Measurements from ENCODE around the gene TRAF4. TPM values are rescaled to one million over a fixed set of nuclear protein-coding genes. Genes with fewer than 3 reads are reported as not detected.

The TRAF4 gene
- total and polyA plus RNA-seq, 2 donors (not counting 3 experiments of a cell fraction or from before 2014, with no cell fraction given), result 79.5 to 83.9 TPM

DNA sequence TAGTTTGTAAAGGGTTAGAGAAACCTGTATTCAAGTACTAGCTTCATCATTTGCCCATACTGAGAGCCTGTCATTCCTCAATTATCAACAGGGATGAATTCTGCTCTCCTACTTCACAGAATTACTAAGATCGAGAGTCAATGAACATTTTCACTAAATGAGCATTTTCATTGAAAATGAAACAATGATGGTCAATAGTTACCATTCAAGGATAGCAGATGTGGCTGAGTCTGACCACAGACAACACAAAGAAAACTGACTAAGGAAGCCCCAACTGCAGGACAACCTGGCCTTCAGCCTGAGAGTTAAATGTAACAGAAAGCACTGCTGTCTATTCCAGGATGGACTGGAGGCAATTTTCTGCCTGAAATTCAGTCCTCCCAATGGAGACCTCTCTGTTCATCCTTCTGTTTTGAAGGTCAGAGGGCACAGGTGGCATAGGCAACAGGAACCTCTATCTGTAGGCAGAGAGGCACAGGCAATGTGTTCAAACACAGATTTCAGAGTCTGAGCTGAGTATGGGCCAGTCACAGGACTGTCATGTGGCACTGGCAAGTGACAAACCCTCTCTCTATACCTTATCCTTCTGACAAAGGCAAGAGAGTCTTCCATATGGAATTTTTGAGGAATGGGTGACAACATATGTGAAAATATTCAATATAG is 19.5 kb downstream of the TRAF4 start:
- H3K27ac ChIP-seq (ENCODE audit: insufficient read depth, low read depth, low read length), result no peak overlapping the region
- H3K27me3 ChIP-seq (ENCODE audit: control insufficient read depth in 2 of 2, insufficient read depth in 2 of 2, low read length in 2 of 2), result no peaks in the 10 kb centered on the region
- no peak overlapping the region for H3K9ac ChIP-seq (replicated peaks; ENCODE audit: extremely low read depth, insufficient read depth, low read length)
- intact Hi-C loops (cut with micrococcal nuclease) (loop anchor here (1.0 kb wide), 4 partner anchors 49 to 153 kb away; partner anchors contain the start of genes DHRS13 and FAM222B), dilution Hi-C loops (cut with MboI; ENCODE audit: extremely low pct_ligation_motif_present, low sequenced_read_pairs) (no loop called here)
- no peaks in the 10 kb centered on the region for H4K20me1 ChIP-seq (replicated peaks; ENCODE audit: control insufficient read depth, extremely low read depth, insufficient read depth, low read length)
- TF ChIP-seq POLR2A (IDR thresholded peaks at IDR 0.05; ENCODE audit: low read depth, low read length), result no peak
- TF ChIP-seq, protein P1, sequence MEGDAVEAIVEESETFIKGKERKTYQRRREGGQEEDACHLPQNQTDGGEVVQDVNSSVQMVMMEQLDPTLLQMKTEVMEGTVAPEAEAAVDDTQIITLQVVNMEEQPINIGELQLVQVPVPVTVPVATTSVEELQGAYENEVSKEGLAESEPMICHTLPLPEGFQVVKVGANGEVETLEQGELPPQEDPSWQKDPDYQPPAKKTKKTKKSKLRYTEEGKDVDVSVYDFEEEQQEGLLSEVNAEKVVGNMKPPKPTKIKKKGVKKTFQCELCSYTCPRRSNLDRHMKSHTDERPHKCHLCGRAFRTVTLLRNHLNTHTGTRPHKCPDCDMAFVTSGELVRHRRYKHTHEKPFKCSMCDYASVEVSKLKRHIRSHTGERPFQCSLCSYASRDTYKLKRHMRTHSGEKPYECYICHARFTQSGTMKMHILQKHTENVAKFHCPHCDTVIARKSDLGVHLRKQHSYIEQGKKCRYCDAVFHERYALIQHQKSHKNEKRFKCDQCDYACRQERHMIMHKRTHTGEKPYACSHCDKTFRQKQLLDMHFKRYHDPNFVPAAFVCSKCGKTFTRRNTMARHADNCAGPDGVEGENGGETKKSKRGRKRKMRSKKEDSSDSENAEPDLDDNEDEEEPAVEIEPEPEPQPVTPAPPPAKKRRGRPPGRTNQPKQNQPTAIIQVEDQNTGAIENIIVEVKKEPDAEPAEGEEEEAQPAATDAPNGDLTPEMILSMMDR (IDR thresholded peaks at IDR 0.05; ENCODE audit: extremely low read depth in 1 of 2, insufficient read depth in 1 of 2, low read depth in 1 of 2, low read length in 2 of 2), result no peak
- no peak for TF ChIP-seq POLR2AphosphoS5 (IDR thresholded peaks at IDR 0.05; ENCODE audit: insufficient read depth, low read depth, low read length)
- TF ChIP-seq MYC (IDR thresholded peaks at IDR 0.05; ENCODE audit: low read depth, low read length), result no peak
- TF ChIP-seq, protein P2, sequence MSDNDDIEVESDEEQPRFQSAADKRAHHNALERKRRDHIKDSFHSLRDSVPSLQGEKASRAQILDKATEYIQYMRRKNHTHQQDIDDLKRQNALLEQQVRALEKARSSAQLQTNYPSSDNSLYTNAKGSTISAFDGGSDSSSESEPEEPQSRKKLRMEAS (IDR thresholded peaks at IDR 0.05; ENCODE audit: insufficient read depth, insufficient read length), result no peak
- no peak for TF ChIP-seq JUN (IDR thresholded peaks at IDR 0.05; ENCODE audit: borderline replicate concordance, insufficient read depth, insufficient read length, low read depth)
- no peak for TF ChIP-seq EZH2 (IDR thresholded peaks at IDR 0.05; ENCODE audit: borderline replicate concordance, low read depth, low read length, severe bottlenecking)
- TF ChIP-seq FOS (IDR thresholded peaks at IDR 0.05; ENCODE audit: borderline replicate concordance, insufficient read depth, low read length), result no peak
- no peak for TF ChIP-seq GATA2 (IDR thresholded peaks at IDR 0.05; ENCODE audit: insufficient read depth, insufficient read length, low read depth, low read length)
- H3K4me2 ChIP-seq (ENCODE audit: insufficient read depth, low read length), result no peak overlapping the region
- peaks cover 7 to 24% of the 10 kb centered on the region in 2 experiments for H3K36me3 ChIP-seq (ENCODE audit: control insufficient read depth in 2 of 2, extremely low read depth in 1 of 2, insufficient read depth in 2 of 2, low read length in 2 of 2)
- ChIA-PET POLR2A (interaction anchor here (1.5 kb wide), 1 partner anchor 79 kb away, joined by 8 read pairs; the partner anchor contains the start of gene FAM222B), CTCF (interaction anchor here (0.6 to 6.4 kb wide), 64 partner anchors 10 to 361 kb away, joined by 3 to 130 read pairs (median 8); partner anchors contain the start of genes DHRS13, ERAL1, FAM222B and FLOT2)
- no TSS peak for BruUV-seq (replicated peaks)
- H3K9me1 ChIP-seq (replicated peaks; ENCODE audit: control insufficient read depth, extremely low read depth, insufficient read depth, low read length), result no peaks in the 10 kb centered on the region
- H3K4me1 ChIP-seq (ENCODE audit: control insufficient read depth, extremely low read depth, insufficient read depth, low read length), result peaks cover 16% of the 10 kb centered on the region
- H3K9me3 ChIP-seq (replicated peaks; ENCODE audit: control insufficient read depth, insufficient read depth, low read length), result no peaks in the 10 kb centered on the region
- H3K4me3 ChIP-seq (replicated peaks in 1 of 3; ENCODE audit: insufficient read depth in 1 of 3, low read depth in 1 of 3, low read length in 3 of 3), result no peak overlapping the region
- DNase-seq (ENCODE audit: low read depth, low spot score) (no peak), FAIRE-seq (no peak)
- no peak overlapping the region for H2AFZ ChIP-seq (ENCODE audit: low read depth, low read length)
- peaks cover 9% of the 10 kb centered on the region for H3K79me2 ChIP-seq (ENCODE audit: control insufficient read depth, insufficient read depth, low read length)

Measured in endothelial cell of umbilical vein (primary cell).